Natural killer cell (primary cell): ENCODE measurements around the gene ANKRD39. TPM values are rescaled to one million over a fixed set of nuclear protein-coding genes. Genes with fewer than 3 reads are reported as not detected.

Experiments used
- ATAC-seq, 3 donors: fragments of 150-1000 bp in 2 of 3; fragments of 200-7000 bp in 1 of 3; cut with Tn5 transposase; 1 replicate in 1 of 3; 2 replicates in 2 of 3; pipeline ENCODE4 v1.10.0; 2021; ENCODE audit warnings: mild to moderate bottlenecking in 2 of 3, moderate library complexity in 2 of 3
- DNase-seq, 2 donors: peaks; one replicate each; pipeline versions ENCODE4 v3.0.0 to v3.0.0-alpha.2; 2013 to 2021; ENCODE audit warnings: mixed read lengths in 1 of 2
- H3K27ac ChIP-seq: one replicate; pipeline ENCODE4 v1.5.1; 2013; ENCODE audit warnings: mild to moderate bottlenecking, low read length
- H3K27me3 ChIP-seq: one replicate; pipeline ENCODE4 v1.6.1; 2013; ENCODE audit warnings: low read length; ENCODE audit not compliant: control insufficient read depth, insufficient read depth
- H3K36me3 ChIP-seq: one replicate; pipeline ENCODE4 v1.6.1; 2013; ENCODE audit warnings: low read length; ENCODE audit not compliant: control insufficient read depth, insufficient read depth
- H3K4me1 ChIP-seq: one replicate; pipeline ENCODE4 v1.6.1; 2013; ENCODE audit warnings: low read length; ENCODE audit not compliant: control insufficient read depth, insufficient read depth
- H3K4me3 ChIP-seq: one replicate; pipeline ENCODE4 v1.5.1; 2013; ENCODE audit warnings: low read length
- H3K9me3 ChIP-seq: one replicate; pipeline ENCODE4 v1.6.1; 2013; ENCODE audit warnings: low read length; ENCODE audit not compliant: control insufficient read depth, insufficient read depth
- H3K27ac Mint-ChIP-seq, 2 donors: one replicate each; pipeline ENCODE4 v1.8.0; 2022; ENCODE audit warnings: mild to moderate bottlenecking in 2 of 2, mixed read lengths in 2 of 2, moderate library complexity in 1 of 2
- H3K27me3 Mint-ChIP-seq, 2 donors: one replicate each; pipeline ENCODE4 v1.8.0; 2022; ENCODE audit warnings: low read depth in 2 of 2, mixed read lengths in 2 of 2
- H3K36me3 Mint-ChIP-seq: one replicate; pipeline ENCODE4 v1.8.0; 2022; ENCODE audit warnings: mixed read lengths
- H3K4me1 Mint-ChIP-seq, 2 donors: one replicate each; pipeline ENCODE4 v1.8.0; 2022; ENCODE audit warnings: mixed read lengths in 2 of 2
- H3K4me3 Mint-ChIP-seq: one replicate; pipeline ENCODE4 v1.8.0; 2022; ENCODE audit warnings: mild to moderate bottlenecking, moderate library complexity, mixed read lengths
- H3K9me3 Mint-ChIP-seq, 2 donors: one replicate each; pipeline ENCODE4 v1.8.0; 2022; ENCODE audit warnings: mixed read lengths in 2 of 2
- WGBS: methylation state at CpG from one replicate; pipeline ENCODE4 v1.1.7; 2013; ENCODE audit warnings: missing lambda C conversion rate; ENCODE audit not compliant: insufficient coverage; 5-methylcytosine and 5-hydroxymethylcytosine counted together
- intact Hi-C: fragments of 100-400 bp; cut with micrococcal nuclease; formaldehyde crosslinking; loops from one replicate; pipeline ENCODE4 v1.14.2; 2022
- total RNA-seq, 4 donors: library from RNA; stranded (reverse); fragments of 120-200 nt in 1 of 4; gene quantifications; one replicate each; pipeline versions ENCODE4 v1.2.3 to v1.2.4, GENCODE V29; 2013 to 2022
- TF ChIP-seq, protein P1 (sequence below): fragments of 200-600 bp; IDR thresholded peaks from one replicate; pipeline ENCODE4 v1.8.0; 2022; ENCODE audit warnings: antibody characterized with exemption

The ANKRD39 gene
- total RNA-seq, 3 donors from 2014 or later (not counting 1 experiment from before 2014, with no cell fraction given), result 15.5 to 22.3 (median 21.6) TPM

DNA sequence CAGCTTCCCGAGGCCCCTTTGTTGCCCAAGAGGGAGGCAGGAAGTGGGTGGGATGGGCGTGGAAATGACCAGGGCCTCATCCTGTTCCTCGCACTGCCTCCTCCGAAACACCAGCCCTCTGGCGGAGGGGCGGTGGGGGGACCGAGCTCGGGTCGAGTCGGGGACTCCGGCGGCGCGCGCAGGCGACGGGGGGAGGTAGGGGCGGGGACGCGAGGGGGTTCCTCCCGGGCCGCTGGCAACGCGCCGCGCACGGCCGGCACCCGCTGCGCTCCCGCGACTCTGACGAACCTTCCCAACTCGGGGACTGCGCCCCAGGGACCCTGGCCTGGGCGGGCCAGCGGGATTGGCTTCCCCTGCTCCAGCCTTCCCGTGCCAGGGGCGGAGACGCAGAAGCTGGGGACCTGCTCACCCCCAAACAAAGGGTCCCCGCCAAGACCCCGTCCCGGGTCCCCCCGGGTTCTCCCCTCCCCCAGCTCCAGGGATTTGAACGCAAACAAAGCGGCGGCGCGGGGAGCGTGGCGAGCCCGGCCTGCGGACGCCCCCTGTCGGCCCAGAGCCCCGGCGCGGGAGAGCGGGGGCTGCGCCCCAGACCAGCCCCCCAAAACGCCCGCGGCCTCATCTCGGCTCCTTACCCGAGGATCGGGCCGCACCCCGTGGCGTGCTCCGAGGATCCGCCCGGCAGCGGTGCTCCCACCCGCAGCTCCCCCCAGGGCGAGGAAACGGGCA lies 10.9 kb upstream of the ANKRD39 start:
- H3K27me3 Mint-ChIP-seq, result no peaks in the 10 kb centered on the region
- DNase-seq (peak; percentile 58 to 74), ATAC-seq (peak; percentile 34 to 67 (median 44))
- H3K4me3 Mint-ChIP-seq, result peak overlapping the region; percentile 90
- no peaks in the 10 kb centered on the region for H3K27me3 ChIP-seq
- H3K4me1 ChIP-seq, result peaks cover 64% of the 10 kb centered on the region
- H3K27ac ChIP-seq, result peak overlapping the region; percentile 75
- H3K4me3 ChIP-seq, result peak overlapping the region; percentile 82
- peaks cover 27% of the 10 kb centered on the region for H3K36me3 ChIP-seq
- intact Hi-C loops, result no loop called here
- H3K4me1 Mint-ChIP-seq, result peaks cover 37 to 41% of the 10 kb centered on the region in 2 donors
- H3K9me3 ChIP-seq, result no peaks in the 10 kb centered on the region
- H3K27ac Mint-ChIP-seq, result peak overlapping the region; percentile 85 to 87
- no peaks in the 10 kb centered on the region for H3K9me3 Mint-ChIP-seq
- TF ChIP-seq, protein P1, sequence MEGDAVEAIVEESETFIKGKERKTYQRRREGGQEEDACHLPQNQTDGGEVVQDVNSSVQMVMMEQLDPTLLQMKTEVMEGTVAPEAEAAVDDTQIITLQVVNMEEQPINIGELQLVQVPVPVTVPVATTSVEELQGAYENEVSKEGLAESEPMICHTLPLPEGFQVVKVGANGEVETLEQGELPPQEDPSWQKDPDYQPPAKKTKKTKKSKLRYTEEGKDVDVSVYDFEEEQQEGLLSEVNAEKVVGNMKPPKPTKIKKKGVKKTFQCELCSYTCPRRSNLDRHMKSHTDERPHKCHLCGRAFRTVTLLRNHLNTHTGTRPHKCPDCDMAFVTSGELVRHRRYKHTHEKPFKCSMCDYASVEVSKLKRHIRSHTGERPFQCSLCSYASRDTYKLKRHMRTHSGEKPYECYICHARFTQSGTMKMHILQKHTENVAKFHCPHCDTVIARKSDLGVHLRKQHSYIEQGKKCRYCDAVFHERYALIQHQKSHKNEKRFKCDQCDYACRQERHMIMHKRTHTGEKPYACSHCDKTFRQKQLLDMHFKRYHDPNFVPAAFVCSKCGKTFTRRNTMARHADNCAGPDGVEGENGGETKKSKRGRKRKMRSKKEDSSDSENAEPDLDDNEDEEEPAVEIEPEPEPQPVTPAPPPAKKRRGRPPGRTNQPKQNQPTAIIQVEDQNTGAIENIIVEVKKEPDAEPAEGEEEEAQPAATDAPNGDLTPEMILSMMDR, result peak; percentile 75
- under 1% methylated on average over 76 of the region's 76 CpGs for WGBS
- H3K36me3 Mint-ChIP-seq, result no peaks in the 10 kb centered on the region

DNA sequence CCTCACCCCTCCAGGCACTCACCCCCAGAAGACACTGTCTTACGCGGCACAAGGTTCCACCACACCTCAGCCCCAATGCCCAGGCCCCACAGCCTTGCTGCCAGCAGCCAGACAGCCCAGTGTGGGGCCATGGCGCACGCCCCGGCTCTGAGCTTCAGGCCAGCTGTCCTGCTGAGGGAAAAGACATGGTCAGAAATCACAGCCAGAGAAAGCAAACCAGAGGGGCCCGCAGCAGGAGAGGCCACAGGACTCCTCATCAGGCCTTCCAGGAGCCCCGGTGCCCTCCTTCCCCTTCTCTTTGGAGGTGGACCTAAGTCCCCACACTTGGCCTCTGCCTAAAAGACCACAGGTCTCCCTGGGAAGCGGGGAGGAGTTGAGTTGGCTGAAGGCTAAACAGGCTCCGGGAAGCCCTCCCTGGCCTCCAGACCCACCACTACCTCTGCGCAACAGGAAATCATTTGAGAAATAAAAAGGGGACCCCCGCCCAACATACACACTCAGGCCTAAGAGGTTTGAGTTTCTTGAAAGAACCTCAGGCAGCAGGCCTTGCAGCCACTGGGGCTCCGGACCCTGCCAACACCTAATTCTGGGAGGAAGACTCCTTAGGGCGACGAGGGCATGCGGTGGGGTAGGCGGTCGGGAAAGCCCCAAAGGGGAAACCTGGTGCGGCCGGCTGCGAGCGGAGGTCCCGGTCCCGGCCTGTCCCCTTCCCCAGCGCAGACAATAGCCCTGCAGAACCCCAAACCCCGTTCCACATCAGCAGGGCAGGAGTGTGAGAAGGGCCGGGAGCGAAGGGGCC lies 10.1 kb upstream of the ANKRD39 start:
- Histone ChIP-seq H3K4me3 (peak overlapping the region; percentile 82), H3K27ac (peak overlapping the region; percentile 75), H3K36me3 (peaks cover 35% of the 10 kb centered on the region), H3K4me1 (peaks cover 61% of the 10 kb centered on the region), H3K9me3 (no peaks in the 10 kb centered on the region), H3K27me3 (no peaks in the 10 kb centered on the region)
- Mint-ChIP-seq H3K4me3 (peak overlapping the region; percentile 90), H3K9me3 (no peaks in the 10 kb centered on the region), H3K36me3 (peaks cover 4% of the 10 kb centered on the region), H3K27me3 (no peaks in the 10 kb centered on the region), H3K4me1 (peaks cover 43 to 47% of the 10 kb centered on the region in 2 donors), H3K27ac (peak overlapping the region; percentile 85 to 87)
- TF ChIP-seq, protein P1, result no peak
- peak; percentile 46 to 67 for DNase-seq
- 12% methylated on average over 24 of the region's 27 CpGs for WGBS
- intact Hi-C loops, result no loop called here
- ATAC-seq, result peak; percentile 3 to 24 (median 19)

- H3K9me3 Mint-ChIP-seq, result no peaks in the 10 kb centered on the region
- peak overlapping the region; percentile 75 for H3K27ac ChIP-seq
- TF ChIP-seq, protein P1, result no peak
- H3K9me3 ChIP-seq, result no peaks in the 10 kb centered on the region
- peaks cover 43 to 48% of the 10 kb centered on the region in 2 donors for H3K4me1 Mint-ChIP-seq
- intact Hi-C loops, result no loop called here
- DNase-seq (no peak), ATAC-seq (no peak)
- H3K4me3 Mint-ChIP-seq, result peak overlapping the region; percentile 90
- H3K4me1 ChIP-seq, result peaks cover 61% of the 10 kb centered on the region
- H3K27me3 ChIP-seq, result no peaks in the 10 kb centered on the region
- WGBS, result 55% methylated on average over 15 of the region's 22 CpGs
- peak overlapping the region; percentile 85 to 87 for H3K27ac Mint-ChIP-seq
- H3K36me3 ChIP-seq, result peaks cover 37% of the 10 kb centered on the region
- H3K36me3 Mint-ChIP-seq, result peaks cover 4% of the 10 kb centered on the region
- peak overlapping the region; percentile 82 for H3K4me3 ChIP-seq
- no peaks in the 10 kb centered on the region for H3K27me3 Mint-ChIP-seq
Observed at GRCh38 chr2:96866986-96867755, 9.4 kb upstream of the ANKRD39 start.
